NT2/D1 (cell line): ENCODE measurements around the gene DYDC2.

Experiments
- SUZ12 ChIP-seq: IDR thresholded peaks from 2 replicates; pipeline ENCODE4 v1.6.1; 2011; ENCODE audit not compliant: insufficient read length, insufficient read depth; ENCODE audit errors: extremely low read depth
- ZNF274 ChIP-seq: IDR thresholded peaks from 2 replicates; pipeline ENCODE4 v1.6.1; 2011; ENCODE audit warnings: mild to moderate bottlenecking, low read depth, low read length

GRCh38 chr10:80320377-80320776 is 36.2 kb upstream of the DYDC2 start:
- TF ChIP-seq ZNF274 (no peak), SUZ12 (no peak)
